Measurements from ENCODE around the gene CELA2B. TPM values are rescaled to one million over a fixed set of nuclear protein-coding genes. Genes with fewer than 3 reads are reported as not detected.
"Not testable (repeated sequence)": the region's sequence is repeated elsewhere in the genome, so short reads cannot be mapped to it uniquely, and the experiment has no call there.

CELA2B gene
- total and polyA plus RNA-seq, 9 of the 15 experiments (the other 6 are each of a cell fraction or from before 2014, with no cell fraction given) = 0.25 to 2.1 (median 0.38) TPM; not detected in 5

DNA sequence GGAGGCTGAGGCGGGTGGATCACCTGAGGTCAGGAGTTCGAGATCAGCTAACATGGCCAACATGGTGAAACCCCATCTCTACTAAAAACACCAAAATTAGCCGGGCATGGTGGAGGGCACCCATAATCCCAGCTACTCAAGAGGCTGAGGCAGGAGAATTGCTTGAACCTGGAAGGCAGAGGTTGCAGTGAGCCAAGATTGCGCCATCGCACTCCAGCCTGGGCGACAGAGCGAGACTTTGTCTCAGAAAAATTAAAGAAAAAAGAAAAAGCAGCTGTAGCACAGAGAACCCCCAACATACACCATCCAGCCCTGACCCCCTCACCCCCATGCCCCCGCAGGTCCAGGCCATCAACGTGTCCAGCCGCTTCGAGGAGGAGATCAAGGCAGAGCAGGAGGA lies 47.7 kb upstream of the CELA2B start:
- ChIA-PET POLR2A (interaction anchor here (1.0 to 1.2 kb wide), 2 partner anchors 13 to 140 kb away, joined by 3 to 6 read pairs; no protein-coding TSS in a partner anchor), CTCF (ENCODE audit: low intra/inter-chr PET ratio) (interaction anchor here (1.1 kb wide), 1 partner anchor 300 kb away, joined by 3 read pairs; no protein-coding TSS in a partner anchor)
- in situ Hi-C loops (cut with MboI) = loop anchor here (5.0 to 10.0 kb wide), 2 partner anchors 101 to 303 kb away; no protein-coding TSS in a partner anchor
- TF ChIP-seq CEBPG (CRISPR knock-in tag; IDR thresholded peaks at IDR 0.05) (peak; percentile 55; the same call in 1 of the 2 replicates), CEBPG (tag; conservative IDR thresholded peaks at IDR 0.05 in 1 of 2, IDR thresholded peaks at IDR 0.05 in 1 of 2) (peak; percentile 23 to 41; a peak in 1 of 4 replicates), CEBPB (tag; IDR thresholded peaks at IDR 0.05) (peak; percentile 86)
- FAIRE-seq; H3K4me3 ChIP-seq; H3K79me2 ChIP-seq (ENCODE audit: control insufficient read depth, insufficient read depth, low read length); intact Hi-C loops (cut with micrococcal nuclease); H3K4me2 ChIP-seq (ENCODE audit: insufficient read depth, low read length); H3K9ac ChIP-seq (ENCODE audit: insufficient read depth in 1 of 2, low read depth in 2 of 2, low read length in 2 of 2); H3K9me1 ChIP-seq (ENCODE audit: control insufficient read depth, insufficient read depth, low read length); H3K27me3 ChIP-seq (ENCODE audit: control insufficient read depth in 2 of 2, insufficient read depth in 2 of 2, low read length in 2 of 2); DNase-seq (ENCODE audit: extremely low read depth in 1 of 4, low spot score in 3 of 4); H3K9me3 ChIP-seq (replicated peaks; ENCODE audit: control insufficient read depth, insufficient read depth, low read depth, low read length); H3K27ac ChIP-seq (ENCODE audit: extremely low read depth, low read depth, low read length); BruUV-seq (replicated peaks); H2AFZ ChIP-seq (ENCODE audit: low read depth, low read length); ATAC-seq: not testable (repeated sequence)
- peaks cover 25 to 62% of the 10 kb centered on the region in 2 experiments; a peak in 4 of 5 replicates for H3K4me1 ChIP-seq (replicated peaks in 1 of 2; ENCODE audit: control insufficient read depth in 2 of 2, insufficient read depth in 2 of 2, low read length in 2 of 2)
- H3K36me3 ChIP-seq (ENCODE audit: control insufficient read depth, insufficient read depth, low read length) = peaks cover 41% of the 10 kb centered on the region; the same call in 2 of the 3 replicates
- 83% methylated on average over 11 of the region's 11 CpGs for WGBS (ENCODE audit: insufficient coverage, low coverage, missing lambda C conversion rate)
- peaks cover 10% of the 10 kb centered on the region; the same call in 1 of the 2 replicates for H4K20me1 ChIP-seq (replicated peaks; ENCODE audit: control insufficient read depth, insufficient read depth, low read length)

DNA sequence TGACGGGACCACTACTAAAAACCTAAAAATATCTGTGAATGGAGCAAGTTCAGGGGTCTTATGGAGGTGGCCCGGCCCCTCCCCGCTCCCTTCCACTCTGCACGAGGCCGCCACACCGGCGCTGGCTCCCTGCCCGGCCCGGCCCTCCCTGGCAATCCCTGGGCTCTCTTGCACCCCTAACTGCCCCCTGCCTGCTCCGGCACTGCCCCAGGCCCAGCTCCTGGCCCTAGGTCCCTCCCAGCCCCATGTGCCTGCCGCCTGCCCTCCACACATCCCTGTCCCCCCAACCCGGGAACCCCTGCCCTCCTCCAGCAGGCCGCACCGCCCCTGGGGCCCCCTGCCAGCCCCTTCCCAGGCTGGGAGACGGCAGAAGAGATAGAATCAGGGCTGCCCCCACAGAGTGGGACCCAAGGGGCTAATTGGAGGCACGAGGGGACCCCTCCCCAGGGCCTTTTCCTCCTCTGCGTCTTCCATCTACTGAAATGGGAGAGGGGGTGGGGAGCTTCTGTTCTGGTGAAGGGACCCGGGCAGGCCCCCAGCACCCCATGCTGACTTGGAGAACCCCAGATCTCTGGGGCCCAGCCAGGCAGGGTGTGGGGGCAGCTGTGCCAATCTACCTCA lies 47.0 kb upstream of the CELA2B start:
- Histone ChIP-seq H3K27ac (ENCODE audit: extremely low read depth, low read depth, low read length) (no peak overlapping the region), H3K36me3 (ENCODE audit: control insufficient read depth, insufficient read depth, low read length) (peaks cover 41% of the 10 kb centered on the region; the same call in 2 of the 3 replicates), H3K9me1 (ENCODE audit: control insufficient read depth, insufficient read depth, low read length) (peaks cover 5% of the 10 kb centered on the region), H3K4me2 (ENCODE audit: insufficient read depth, low read length) (no peak overlapping the region), H3K4me1 (replicated peaks in 1 of 2; ENCODE audit: control insufficient read depth in 2 of 2, insufficient read depth in 2 of 2, low read length in 2 of 2) (peaks cover 19 to 55% of the 10 kb centered on the region in 2 experiments; a peak in 4 of 5 replicates), H3K9me3 (replicated peaks; ENCODE audit: control insufficient read depth, insufficient read depth, low read depth, low read length) (no peaks in the 10 kb centered on the region), H2AFZ (ENCODE audit: low read depth, low read length) (no peak overlapping the region), H3K4me3 (no peak overlapping the region), H3K79me2 (ENCODE audit: control insufficient read depth, insufficient read depth, low read length) (no peaks in the 10 kb centered on the region), H3K27me3 (ENCODE audit: control insufficient read depth in 2 of 2, insufficient read depth in 2 of 2, low read length in 2 of 2) (no peaks in the 10 kb centered on the region), H4K20me1 (replicated peaks; ENCODE audit: control insufficient read depth, insufficient read depth, low read length) (peaks cover 10% of the 10 kb centered on the region; the same call in 1 of the 2 replicates), H3K9ac (ENCODE audit: insufficient read depth in 1 of 2, low read depth in 2 of 2, low read length in 2 of 2) (no peak overlapping the region)
- ATAC-seq (no peak), FAIRE-seq (no peak), DNase-seq (ENCODE audit: extremely low read depth in 1 of 4, low spot score in 3 of 4) (no peak)
- intact Hi-C loops (cut with micrococcal nuclease) (no loop called here), in situ Hi-C loops (cut with MboI) (loop anchor here (5.0 to 10.0 kb wide), 2 partner anchors 102 to 304 kb away; no protein-coding TSS in a partner anchor)
- POLR2A ChIA-PET = no interaction called here
- 85% methylated on average over 14 of the region's 18 CpGs for WGBS (ENCODE audit: insufficient coverage, low coverage, missing lambda C conversion rate)
- BruUV-seq (replicated peaks) = TSS peak; percentile 38
- CTCF ChIA-PET (ENCODE audit: low intra/inter-chr PET ratio) = interaction anchor here (1.0 to 2.8 kb wide), 2 partner anchors 100 to 105 kb away, joined by 3 to 46 read pairs; no protein-coding TSS in a partner anchor
- TF ChIP-seq, protein P1, sequence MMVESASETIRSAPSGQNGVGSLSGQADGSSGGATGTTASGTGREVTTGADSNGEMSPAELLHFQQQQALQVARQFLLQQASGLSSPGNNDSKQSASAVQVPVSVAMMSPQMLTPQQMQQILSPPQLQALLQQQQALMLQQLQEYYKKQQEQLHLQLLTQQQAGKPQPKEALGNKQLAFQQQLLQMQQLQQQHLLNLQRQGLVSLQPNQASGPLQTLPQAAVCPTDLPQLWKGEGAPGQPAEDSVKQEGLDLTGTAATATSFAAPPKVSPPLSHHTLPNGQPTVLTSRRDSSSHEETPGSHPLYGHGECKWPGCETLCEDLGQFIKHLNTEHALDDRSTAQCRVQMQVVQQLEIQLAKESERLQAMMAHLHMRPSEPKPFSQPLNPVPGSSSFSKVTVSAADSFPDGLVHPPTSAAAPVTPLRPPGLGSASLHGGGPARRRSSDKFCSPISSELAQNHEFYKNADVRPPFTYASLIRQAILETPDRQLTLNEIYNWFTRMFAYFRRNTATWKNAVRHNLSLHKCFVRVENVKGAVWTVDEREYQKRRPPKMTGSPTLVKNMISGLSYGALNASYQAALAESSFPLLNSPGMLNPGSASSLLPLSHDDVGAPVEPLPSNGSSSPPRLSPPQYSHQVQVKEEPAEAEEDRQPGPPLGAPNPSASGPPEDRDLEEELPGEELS (CRISPR knock-in tag; IDR thresholded peaks at IDR 0.05; ENCODE audit: borderline replicate concordance) = no peak
- TF ChIP-seq CBX3 (IDR thresholded peaks at IDR 0.05; ENCODE audit: borderline replicate concordance in 1 of 2, low read length in 2 of 2) = no peak
